GM18868 (cell line): ENCODE results near the gene SPATA31A3.
"Not testable (repeated sequence)": the region's sequence is repeated elsewhere in the genome, so short reads cannot be mapped to it uniquely, and the experiment has no call there.

Experiments used
- ATAC-seq: cut with Tn5 transposase; IDR thresholded peaks from one replicate; pipeline ENCODE4 v1.9.1; 2021; ENCODE audit warnings: mild to moderate bottlenecking, moderate library complexity; ENCODE audit not compliant: unreplicated experiment

The SPATA31A3 gene

GRCh38 chr9:66992450-66992849 is at the start of gene SPATA31A3:
SPATA31A3 (minus strand) TSS chr9:66992550; CDS start chr9:66992521, 29 bp downstream.
- not testable (repeated sequence) for ATAC-seq

GRCh38 chr9:66952576-66952975 is 39.8 kb downstream of the SPATA31A3 start:
- not testable (repeated sequence) for ATAC-seq

- not testable (repeated sequence) for ATAC-seq
Observed at GRCh38 chr9:66942400-66943155, 49.8 kb downstream of the SPATA31A3 start.

- ATAC-seq = not testable (repeated sequence)
Observed at GRCh38 chr9:66939878-66940830, 52.2 kb downstream of the SPATA31A3 start.

GRCh38 chr9:66938322-66938721 is 54.0 kb downstream of the SPATA31A3 start:
- ATAC-seq = not testable (repeated sequence)

- ATAC-seq = not testable (repeated sequence)
Observed at GRCh38 chr9:66937662-66938061, 54.7 kb downstream of the SPATA31A3 start.
